DMS79 (cell line): ENCODE results near the gene CLTCL1.
"Not testable (repeated sequence)": the region's sequence is repeated elsewhere in the genome, so short reads cannot be mapped to it uniquely, and the experiment has no call there.

Experiments
- DNase-seq: peaks from one replicate; lab custom pipeline; 2025; lab: John Stamatoyannopoulos, UW

CLTCL1 gene

DNA sequence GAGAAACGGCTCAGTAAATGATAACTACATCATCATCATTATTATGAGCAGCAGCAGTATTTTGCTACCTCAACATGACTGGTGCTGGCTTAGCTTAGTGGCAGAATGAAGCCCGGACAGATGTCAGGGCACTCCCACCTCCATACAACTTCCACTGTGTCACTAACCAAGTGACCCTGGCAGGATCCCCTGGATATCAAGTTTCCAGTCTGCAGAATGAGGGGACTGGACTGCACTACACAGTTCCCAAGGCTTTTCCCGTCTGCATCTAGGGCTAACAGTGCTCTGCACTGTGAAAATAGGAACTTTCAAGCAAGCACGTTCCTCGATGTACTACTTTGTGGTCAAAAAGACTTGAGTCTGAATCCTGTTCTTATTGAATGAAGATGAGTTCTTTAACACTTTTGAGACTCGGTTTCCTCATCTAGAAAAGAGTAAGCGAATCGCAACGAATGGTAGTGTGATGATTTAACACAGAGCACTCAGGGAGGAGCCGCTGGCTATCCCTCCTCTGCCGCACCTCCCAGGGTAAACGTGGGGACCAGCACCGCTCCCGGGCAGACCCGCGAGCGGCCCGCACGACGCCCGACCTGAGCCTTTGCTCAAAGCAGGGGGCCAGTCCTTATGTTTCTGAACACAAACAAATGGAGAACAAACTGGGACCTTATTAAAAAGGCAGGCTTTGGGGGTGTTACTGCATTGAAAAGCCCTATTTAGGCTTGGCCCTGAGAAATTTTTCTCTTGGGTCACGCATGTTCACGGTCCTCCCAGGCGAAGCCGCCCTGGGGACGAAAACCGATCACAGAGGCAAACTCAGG, 910 bp downstream of the CLTCL1 start:
- no peak for DNase-seq

DNA sequence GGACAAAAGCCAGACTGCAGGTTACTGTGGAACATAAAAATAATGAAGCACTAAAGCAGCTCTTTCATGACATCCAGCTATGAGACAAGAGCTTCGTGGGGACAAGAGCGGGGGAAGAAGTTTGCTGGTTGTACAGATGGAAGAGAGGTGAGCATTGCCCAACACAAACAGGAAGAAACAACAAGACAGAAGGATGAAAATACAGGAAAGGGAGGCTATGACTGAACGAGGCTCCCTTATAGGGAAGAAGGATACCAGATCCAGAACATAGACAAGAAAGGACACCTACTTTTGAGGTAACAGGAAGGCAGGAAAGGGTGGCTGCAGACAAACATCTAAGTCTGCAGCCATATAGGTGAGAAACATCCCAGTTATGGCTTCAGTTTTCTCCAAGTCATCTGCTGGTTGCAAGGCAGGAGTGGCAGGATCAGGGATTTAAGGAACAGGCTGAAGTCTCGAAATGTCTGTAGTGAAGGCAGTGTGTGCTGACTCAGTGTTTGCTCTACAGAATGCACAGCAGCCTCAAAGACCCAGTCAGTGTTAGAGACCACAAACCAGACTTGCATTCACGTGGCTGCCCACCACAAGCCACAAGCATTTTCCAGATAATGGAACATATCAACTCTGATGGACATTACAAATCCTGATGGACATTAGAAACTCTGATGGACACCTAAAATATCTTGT, 1.9 kb downstream of the CLTCL1 start:
- no peak for DNase-seq

DNA sequence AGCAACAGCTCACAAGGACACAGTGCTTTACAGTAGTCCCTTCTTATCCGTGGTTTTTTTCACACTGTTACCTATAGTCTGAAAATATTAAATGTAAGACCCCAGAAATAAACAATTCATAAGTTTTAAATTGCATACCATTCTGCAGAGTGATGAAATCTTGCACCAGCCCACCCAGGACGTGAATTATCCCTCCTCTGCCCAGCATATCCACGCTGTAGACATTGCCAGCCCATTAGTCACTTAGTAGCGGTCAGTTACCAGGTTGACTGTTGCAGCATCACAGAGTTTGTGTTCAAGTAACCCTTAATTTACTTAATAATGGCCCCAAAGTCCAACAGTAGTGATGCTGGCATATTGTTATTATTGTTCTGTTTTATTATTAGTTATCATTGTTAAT, 3.6 kb downstream of the CLTCL1 start:
- no peak for DNase-seq

DNA sequence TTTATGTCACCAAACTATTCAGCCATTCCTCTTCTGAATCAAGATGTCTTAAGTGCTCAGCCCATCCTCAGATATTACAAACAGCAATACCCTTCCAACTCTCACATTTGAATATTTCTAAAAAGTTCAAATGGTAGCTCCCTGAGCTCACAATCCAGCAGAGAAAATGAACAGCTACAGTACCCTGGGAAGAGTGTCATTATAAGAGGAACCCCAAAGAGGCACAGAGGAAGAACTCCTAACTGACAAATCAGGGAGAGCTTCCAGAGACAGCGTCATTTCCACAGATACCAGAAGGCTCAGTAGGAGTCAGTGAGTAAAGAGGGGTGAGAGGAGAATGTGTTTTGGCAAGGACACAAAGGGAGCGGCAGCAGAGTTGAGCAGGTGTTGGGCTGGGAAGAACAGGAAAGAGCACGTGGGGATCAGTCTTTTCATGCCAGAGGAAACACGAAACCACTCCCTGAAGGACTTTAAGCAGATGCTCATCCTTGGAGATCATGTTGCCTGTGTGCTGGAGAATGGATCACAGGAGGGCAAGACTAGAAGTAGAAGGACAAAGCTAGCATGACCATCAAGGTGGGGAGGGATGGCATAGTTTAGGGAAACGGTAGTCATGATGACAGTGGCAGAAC, 4.3 kb downstream of the CLTCL1 start:
- no peak for DNase-seq

DNA sequence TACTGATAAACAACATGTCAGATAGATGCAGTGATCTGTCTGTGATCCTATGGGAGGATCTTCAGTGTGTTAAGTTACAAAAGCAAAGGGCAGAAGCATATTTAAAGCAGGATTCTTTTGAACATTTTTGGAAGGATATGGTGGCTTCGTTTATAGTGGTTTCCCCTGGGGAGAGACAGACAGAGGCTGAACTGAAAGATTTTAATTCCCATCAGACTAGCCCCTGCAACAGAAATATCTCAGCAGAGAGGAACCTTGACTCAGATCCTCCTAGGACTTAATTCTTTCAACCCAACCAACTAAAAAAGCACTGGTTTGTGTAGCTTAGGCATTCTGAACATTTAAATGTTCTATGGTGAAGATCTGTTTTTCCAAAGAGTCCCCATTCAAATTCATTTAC, 5.7 kb downstream of the CLTCL1 start:
- DNase-seq: no peak

DNA sequence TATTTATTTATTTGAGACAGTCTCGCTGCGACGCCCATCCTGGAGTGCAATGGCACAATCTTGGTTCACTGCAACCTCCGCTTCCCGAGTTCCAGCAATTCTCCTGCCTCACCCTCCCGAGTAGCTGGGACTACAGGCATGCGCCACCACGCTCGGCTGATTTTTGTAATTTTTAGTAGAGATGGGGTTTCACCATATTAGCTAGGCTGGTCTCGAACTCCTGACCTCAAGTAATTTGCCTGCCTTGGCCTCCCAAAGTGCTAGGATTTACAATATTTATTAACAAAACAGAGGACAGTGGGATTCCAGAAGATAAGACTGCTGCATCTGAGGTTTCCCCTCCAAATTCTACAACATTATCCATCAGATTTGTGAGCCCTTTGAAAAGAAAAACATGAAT, 12.4 kb downstream of the CLTCL1 start:
- not testable (repeated sequence) for DNase-seq

DNA sequence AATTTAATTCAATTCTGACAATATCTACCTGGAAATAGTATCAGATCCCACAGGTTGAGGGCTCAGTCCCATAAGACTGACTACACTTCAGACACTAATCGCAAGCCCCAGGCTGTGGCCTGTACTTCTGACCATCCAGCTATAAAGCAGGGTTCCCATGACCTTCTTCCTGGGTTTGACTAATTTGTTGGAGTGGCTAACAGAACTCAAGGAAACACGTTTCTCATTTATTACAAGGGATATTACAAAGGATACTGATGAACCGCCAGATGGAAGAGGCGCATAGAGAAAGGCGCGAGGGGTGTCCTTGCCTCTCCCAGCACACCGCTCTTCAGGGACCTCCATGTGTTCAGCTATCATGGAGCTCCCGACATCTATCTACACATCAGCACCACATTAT, 13.7 kb downstream of the CLTCL1 start:
- no peak for DNase-seq

DNA sequence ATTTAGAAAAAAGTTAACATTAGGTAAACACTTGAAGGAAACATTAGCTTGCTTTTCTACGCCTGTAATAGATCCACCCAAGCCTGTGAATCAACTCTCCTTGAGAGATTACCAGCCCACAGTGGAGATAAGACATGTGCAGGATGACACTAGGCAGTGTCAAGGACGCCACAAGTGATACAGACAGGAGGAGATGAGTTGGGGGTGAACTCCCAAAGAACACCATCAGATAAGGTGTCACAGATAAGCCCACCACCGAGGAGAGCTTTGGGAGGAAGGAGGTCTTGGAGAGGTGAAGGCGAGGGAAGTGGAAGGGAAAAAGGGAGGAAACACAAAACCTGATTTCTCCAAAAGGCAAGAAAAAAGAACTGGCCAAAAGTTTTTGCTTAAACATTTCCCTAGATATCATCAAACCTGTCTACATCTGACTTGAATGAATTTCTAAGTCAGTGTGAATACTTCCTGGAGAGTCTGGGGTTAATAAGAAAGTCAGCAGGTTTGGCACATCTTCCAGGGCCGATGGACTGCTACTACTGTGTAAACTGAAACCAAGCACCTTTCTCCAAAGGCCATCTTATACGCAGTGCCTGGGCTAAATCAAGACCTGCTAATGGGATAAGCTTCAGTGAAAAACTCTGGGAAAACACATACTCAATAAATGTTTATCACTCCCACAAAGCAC, 15.5 kb downstream of the CLTCL1 start:
- DNase-seq: no peak

DNA sequence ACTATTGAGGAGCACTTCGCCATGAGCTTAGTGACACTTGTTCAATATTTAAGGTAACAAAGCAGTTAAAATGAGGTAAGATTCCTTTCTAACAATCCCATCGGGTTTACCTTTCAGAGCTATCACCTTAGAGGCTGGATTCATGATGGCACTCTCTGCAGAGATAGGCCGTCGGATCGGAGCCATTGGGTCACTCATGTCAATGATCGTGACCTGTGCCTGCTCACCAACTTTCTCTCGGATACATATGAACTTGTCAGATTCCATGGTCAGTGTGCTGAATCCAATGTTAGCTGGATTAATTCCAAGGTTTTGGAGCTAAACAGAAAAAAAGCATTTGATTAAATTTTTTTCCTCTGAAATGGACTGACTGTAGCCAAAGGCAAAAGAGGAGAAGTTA, 16.0 kb downstream of the CLTCL1 start:
- DNase-seq: no peak

DNA sequence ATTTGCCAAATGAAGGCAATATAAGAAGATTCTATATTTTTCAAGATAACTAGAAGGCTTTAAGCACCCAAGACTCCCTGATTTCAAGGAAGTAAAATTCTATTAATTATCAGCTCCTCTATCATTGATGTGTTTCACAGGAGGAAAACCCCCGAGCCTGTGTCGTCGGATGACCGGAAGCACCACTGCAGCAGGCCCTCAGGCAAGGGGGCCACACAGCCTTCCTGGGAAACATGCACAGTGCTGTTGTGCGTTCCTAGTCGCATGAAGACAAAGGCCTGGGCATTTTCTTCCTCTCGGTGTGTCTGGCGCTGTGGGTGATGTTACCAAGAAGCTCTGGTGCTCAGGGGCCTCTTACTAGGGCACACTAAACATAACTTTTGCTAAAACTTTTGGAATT, 16.4 kb downstream of the CLTCL1 start:
- no peak for DNase-seq

DNA sequence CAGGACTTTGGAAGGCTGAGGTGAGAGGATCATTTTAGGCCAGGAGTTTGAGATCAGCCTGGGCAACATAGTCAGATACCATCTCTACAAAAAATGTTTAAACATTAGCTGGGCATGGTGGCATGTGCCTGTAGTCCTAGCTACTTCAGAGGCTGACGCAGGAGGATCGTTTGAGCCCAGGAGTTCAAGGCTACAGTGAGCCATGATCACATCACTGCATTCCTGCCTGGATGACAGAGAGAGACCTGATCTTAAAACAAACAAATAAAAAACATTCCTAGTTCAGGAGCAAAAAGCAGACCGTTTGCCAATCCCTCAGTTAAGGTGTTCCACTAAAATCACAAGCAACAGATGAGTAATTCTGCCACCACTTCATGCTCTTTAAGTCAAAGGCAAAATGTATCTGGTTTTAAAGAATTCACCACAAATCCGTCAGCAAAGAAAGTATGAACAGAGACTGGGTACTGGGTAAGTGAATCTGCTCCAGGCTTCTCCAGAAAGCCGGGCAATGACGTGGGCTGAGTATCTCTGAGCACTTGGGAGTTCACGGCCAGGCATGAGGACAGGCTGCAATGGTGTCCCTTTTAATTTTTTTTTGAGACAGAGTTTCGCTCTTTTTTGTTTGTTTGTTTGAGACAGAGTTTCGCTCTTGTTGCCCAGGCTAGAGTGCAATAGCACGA, 19.5 kb downstream of the CLTCL1 start:
- DNase-seq: no peak

DNA sequence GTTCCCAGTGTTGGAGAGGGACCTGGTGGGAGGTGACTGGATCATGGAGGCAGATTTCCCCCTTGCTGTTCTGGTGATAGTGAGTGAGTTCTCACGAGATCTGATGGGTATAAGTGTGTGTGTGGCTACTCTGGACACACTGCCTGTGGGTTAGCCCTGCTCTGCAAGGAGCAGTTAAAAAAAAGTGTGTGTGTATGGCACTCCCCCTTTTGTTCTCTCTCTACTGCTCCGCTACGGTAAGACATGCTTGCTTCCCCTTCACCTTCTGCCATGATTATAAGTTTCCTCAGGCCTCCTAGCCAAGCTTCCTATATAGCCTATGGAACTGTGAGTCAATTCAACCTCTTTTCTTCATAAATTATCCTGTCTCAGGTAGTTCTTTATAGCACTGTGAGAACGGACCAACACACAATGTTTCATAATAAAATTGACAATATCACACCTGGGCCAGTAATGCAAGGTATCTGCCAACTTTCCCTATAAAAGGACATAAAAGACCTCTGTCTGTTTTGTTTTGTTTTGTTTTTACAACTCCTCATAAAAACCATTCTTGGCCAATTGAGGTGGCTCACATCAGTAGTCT, 20.2 kb downstream of the CLTCL1 start:
- no peak for DNase-seq

DNA sequence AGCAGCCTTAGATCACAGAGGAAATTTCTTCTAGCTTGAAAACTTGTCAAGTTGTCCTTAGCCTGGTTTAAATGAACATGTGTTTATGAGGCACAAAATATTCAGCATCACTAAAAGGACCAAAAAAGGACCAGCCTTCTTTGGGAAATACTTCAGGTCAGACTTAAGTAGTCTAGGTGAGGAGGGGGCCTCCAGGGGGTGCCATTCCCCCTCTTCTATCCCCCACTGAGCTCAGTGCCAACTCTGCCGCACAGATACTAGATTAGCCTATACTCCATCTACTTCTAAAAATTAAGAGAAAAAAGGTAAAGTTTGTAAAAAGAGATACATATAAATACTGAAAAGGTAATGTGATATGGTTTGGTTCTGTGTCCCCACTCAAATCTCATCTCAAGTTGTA, 20.6 kb downstream of the CLTCL1 start:
- DNase-seq: no peak

DNA sequence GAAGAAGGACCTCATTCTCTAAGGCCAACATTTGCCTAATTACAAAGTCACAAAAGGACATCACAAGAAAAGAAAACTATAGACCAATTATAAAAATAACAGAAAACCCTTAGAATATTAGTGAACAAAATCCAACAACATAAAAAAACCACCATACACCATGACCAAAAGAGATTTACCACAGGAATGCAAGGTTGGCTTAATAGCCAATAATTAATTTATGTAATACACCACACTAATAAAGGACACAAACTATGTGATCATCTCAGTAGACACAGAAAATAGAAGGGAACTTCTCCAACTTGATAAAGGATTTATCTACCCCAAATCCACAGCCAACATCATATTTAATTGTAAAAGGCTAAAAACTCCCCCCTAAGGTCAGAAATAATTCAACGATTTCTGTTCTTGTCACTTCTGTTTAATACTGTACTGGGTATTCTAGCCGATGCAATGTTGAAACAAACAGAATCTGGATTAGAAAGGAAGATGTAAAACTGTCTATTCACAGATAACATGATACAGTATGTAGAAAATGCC, 24.9 kb downstream of the CLTCL1 start:
- no peak for DNase-seq

DNA sequence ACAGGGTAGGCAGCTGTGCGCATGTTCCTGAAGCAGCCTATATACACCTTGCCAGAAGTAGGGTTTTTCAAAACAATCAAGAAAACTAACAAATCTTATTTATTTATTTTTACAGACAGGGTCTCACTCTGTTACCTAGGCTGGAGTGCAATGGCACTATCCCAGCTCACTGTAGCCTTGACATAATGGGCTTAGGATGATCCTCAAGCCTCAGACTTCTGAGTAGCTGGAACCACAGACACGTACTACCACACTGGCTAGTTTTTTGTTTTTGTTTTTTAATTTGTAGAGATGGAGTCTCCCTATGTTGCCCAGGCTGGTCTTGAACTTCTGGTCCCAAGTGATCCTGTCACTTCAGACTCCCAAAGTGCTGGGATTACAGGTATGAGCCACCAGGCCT, 25.7 kb downstream of the CLTCL1 start:
- no peak for DNase-seq

DNA sequence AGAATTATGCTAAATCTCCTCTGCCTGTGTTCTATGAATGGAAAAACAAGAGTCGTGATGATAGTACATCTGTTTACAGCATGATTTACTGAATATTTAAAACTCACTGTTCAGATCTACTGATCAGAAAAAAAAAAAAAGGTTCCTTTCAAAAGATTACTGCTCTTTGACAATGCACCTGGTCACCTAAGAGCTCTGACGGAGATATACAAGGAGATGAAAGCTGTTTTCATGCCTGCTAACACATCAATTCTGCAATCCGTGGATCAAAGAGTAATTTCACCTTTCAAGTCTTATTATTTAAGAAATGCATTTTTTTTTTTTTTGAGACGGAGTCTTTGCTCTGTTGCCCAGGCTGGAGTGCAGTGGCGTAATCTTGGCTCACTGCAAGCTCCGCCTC, 30.7 kb downstream of the CLTCL1 start:
- DNase-seq: no peak

DNA sequence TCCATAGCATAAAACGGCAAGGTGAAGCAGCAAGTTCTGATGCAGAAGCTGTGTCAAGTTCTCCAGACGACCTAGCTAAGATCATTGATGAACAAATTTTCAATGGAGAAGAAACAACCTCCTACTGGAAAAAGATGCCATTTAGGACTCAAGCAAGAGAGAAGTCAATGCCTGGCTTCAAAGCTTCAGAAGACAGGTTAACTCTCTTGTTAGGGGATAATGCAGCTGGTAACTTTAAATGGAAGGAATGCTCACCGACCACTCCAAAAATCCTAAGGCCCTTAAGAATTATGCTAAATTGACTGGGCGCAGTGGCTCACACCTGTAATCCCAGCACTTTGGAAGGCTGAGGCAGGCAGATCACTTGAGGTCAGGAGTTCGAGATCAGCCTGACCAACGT, 31.3 kb downstream of the CLTCL1 start:
- no peak for DNase-seq

DNA sequence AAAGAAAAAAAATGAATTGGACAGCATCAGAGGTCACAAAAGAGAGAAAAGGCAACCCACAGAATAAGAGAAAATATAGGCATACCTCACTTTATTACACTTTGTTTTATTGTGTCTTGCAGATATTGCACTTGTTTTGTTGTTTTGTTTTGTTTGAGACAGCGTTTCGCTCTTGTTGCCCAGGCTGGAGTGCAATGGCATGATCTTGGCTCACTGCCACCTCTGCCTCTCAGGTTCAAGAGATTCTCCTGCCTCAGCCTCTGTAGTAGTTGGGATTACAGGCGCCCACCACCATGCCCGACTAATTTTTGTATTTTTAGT, 32.6 kb downstream of the CLTCL1 start:
- not testable (repeated sequence) for DNase-seq

DNA sequence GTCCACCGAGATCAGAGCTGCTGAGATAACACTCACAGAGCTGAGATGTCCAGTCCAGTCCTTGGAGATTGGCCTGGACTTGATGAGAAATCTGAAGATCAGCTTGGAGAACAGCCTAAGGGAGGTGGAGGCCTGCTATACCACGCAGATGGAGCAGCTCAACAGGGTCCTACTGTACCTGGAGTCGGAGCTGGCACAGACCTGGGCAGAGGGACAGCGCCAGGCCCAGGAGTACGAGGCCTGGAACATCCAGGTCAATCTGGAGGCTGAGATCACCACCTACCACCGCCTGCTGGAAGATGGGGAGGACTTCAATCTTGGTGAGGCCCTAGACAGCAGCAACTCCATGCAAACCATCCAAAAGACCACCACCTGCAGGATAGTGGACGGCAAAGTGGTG, 33.1 kb downstream of the CLTCL1 start:
- no peak for DNase-seq

DNA sequence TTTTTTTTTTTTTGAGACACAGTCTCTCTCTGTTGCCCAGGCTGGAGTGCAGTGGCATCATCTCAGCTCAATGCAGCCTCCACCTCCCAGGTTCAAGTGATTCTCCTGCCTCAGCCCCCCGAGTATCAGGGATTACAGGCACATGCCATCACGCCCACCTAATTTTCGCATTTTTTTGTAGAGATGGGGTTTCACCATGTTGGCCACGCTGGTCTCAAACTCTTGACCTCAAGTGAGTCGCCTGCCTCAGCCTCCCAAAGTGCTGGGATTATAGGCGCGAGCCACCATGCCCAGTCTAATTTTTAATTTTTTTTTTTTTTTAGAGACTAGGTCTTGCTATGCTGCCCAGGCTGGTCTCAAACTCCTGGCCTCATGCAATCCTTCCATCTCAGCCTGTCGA, 35.2 kb downstream of the CLTCL1 start:
- not testable (repeated sequence) for DNase-seq

DNA sequence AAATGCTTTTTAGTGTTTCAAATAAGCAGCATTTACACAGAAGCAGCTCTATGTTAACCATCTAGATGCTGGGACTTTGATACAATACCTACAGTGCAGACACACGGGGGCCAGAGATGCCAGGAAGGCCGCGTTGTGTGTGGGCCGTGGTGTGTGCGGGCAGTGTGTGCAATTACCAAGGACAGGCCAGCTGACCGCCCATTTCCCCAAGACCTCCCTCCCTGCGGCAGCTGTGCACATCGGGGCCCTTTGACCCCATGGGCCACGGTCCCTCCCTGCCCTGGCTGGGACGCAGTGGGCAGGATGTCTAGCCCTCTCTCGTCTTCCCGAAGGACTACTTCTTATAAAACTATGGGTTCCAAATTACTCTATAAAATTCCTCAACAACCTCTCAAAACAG, 38.4 kb downstream of the CLTCL1 start:
- no peak for DNase-seq
